ENCODE data around the gene SLC35B4.

DNA sequence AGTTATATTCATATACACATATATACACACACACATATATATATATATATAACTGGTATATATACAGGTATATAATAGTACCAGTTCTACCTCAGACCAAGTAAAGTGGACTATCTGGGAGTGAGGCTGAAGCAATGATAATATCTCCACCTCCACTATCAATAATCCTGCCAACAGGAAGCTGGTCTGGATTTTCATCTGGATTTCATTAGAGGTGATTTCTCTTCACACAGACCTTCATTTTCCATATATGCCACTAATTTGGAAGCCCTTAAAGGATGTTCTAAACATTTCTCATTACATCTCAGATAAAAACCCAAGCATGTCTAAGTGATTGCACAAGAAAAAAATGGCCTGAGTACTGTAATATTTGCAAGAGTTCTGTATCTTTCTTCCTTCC lies 1.7 kb upstream of the SLC35B4 start:
- TF ChIP-seq, protein P1, sequence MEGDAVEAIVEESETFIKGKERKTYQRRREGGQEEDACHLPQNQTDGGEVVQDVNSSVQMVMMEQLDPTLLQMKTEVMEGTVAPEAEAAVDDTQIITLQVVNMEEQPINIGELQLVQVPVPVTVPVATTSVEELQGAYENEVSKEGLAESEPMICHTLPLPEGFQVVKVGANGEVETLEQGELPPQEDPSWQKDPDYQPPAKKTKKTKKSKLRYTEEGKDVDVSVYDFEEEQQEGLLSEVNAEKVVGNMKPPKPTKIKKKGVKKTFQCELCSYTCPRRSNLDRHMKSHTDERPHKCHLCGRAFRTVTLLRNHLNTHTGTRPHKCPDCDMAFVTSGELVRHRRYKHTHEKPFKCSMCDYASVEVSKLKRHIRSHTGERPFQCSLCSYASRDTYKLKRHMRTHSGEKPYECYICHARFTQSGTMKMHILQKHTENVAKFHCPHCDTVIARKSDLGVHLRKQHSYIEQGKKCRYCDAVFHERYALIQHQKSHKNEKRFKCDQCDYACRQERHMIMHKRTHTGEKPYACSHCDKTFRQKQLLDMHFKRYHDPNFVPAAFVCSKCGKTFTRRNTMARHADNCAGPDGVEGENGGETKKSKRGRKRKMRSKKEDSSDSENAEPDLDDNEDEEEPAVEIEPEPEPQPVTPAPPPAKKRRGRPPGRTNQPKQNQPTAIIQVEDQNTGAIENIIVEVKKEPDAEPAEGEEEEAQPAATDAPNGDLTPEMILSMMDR (IDR thresholded peaks at IDR 0.05) = no peak
- no peak for TF ChIP-seq EZH2 (IDR thresholded peaks at IDR 0.05; ENCODE audit: borderline replicate concordance, insufficient read depth, low read depth, low read length, poor library complexity, severe bottlenecking)

All from B cell (primary cell).